Stimulated activated CD4-positive, alpha-beta T cell treated with anti-CD3 and anti-CD28 coated beads, TNF-alpha, amount 100 ng/mL, for 24 hours (primary cell): ENCODE results near the gene UPK3BL1.
"Not testable (repeated sequence)": the region's sequence is repeated elsewhere in the genome, so short reads cannot be mapped to it uniquely, and the experiment has no call there.

Source experiments
- DNase-seq, 3 experiments: peaks; one replicate each; pipeline ENCODE4 v3.0.0-alpha.2; 2020; ENCODE audit warnings: low read depth in 3 of 3

UPK3BL1 gene

DNA sequence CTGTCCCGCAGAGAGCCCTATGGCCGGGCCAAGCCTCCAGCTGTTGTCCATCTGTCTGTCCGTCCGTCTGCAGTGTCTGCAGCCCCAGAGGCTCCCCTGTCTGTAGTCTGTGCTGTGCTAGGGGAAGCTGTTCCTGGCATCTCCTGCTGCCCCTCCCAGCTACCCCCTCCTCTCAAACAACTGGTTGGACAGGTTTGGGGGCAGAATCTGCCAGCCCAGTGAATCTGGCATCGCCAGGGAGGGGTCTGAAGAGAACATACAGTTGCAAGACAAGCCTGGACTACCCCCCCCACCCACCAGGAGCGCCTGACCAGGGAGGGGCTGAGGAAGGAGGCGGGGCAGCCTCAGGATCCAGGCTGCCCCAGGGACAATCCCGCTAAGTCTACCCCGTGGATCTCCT is at the start of gene UPK3BL1:
Gene UPK3BL1 (minus strand): TSS at position 101 of the 400 bp plus-strand sequence. CDS start 50 bp downstream, at position 51.
- not testable (repeated sequence) for DNase-seq

DNA sequence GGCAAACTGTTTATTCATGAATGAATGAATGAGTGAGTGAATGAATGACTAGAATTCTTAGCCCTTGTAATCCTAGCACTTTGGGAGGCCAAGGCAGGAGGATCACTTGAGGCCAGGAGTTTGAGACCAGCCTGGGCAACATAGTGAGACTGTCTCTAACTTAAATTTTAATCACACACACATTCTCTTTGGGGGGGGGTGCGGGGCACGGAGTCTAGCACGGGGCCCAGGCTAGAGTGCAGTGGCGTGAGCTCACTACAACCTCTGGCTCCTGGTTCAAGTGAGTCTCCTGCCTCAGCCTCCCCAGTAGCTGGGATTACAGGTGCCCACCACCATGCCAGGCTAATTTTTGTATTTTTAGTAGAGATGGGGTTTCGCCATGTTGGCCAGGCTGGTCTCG is 48.0 kb upstream of the UPK3BL1 start:
- DNase-seq: not testable (repeated sequence)

DNA sequence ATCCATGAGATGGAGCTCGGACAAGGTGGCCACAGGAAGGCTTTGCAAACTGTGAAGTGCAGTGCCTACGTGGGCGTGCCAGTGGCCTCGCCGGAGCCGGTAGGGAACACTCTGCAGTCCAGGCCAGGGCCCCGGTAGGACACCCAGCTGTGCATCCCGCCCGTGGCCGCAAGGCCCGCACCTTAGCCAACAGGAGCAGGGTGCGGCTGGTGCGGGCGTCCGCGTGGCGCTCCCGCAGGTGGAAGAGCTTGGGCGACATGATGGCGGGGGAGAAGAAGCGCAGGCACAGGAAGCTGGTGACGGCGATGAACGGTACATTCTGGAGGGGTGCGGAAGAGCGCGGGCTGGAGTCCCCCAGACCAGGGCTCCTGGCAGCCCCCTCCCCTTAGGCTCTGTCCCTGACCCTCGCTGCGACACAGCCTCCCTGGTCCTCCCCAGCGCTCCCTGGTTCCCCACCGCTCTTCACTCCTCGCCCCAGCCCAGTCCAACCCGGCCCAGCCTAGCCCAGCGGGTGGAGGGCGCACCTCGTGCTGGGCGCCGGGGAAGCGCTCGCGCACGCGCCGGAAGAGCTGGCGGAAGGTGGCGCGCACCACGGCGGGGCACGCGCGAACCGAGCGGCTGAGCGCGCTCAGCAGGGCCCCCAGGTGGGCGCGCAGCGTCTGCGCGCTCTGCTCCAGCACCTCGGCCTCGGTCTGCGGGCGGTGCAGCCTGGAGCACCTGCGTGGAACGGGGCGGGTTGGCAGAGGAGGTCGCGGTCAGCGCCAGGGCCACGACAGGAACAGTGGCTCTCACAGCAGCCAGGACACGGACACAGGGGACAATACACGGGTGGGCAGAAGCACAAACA is 47.1 kb upstream of the UPK3BL1 start:
- DNase-seq: peak in 1 of 3 experiments; percentile 11

DNA sequence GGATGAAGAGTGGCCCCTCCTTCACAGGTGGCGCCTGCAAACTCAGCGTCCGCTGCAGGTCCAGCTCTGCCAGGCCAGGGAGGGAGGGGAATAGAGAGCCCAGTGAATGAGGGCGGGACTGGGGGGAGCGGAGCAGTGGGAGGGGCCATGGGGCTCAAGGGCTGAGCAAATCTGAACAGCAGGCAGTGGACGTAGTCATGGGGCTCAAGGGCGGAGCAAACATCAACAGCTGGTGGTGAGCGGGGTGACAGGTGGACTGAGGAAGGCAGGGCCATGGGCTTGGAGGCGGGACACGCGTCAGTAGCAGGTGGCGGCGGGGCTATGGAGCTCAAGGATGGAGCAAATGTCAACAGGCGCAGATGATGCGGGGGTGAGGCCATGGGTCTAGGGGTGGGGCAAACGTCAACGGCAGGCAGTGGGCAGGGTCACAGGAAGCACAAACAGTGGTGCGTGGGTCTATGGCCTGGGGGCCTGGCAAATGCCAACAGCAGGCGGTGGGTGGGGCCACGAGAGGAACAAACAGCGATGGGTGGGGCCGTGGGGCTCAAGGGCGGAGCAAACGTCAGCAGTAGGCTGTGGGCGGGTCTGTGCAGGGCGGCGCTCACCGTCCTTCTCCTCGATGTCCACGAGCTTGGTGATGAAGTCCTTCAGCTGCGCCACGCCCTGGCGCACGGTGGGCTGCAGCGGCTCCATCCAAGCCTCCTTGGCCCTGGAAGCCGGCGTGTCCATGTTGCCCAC is 45.9 kb upstream of the UPK3BL1 start:
- not testable (repeated sequence) for DNase-seq

GRCh38 chr7:102682560-102682959 is 40.0 kb upstream of the UPK3BL1 start:
- not testable (repeated sequence) for DNase-seq

- not testable (repeated sequence) for DNase-seq
These were observed 38.2 kb upstream of the UPK3BL1 start for GRCh38 chr7:102680780-102681179.

GRCh38 chr7:102675545-102675944 is 33.0 kb upstream of the UPK3BL1 start:
- DNase-seq: not testable (repeated sequence)

GRCh38 chr7:102673447-102674067 is 31.0 kb upstream of the UPK3BL1 start:
- DNase-seq: not testable (repeated sequence)

GRCh38 chr7:102671956-102672307 is 29.3 kb upstream of the UPK3BL1 start:
- DNase-seq: not testable (repeated sequence)

DNA sequence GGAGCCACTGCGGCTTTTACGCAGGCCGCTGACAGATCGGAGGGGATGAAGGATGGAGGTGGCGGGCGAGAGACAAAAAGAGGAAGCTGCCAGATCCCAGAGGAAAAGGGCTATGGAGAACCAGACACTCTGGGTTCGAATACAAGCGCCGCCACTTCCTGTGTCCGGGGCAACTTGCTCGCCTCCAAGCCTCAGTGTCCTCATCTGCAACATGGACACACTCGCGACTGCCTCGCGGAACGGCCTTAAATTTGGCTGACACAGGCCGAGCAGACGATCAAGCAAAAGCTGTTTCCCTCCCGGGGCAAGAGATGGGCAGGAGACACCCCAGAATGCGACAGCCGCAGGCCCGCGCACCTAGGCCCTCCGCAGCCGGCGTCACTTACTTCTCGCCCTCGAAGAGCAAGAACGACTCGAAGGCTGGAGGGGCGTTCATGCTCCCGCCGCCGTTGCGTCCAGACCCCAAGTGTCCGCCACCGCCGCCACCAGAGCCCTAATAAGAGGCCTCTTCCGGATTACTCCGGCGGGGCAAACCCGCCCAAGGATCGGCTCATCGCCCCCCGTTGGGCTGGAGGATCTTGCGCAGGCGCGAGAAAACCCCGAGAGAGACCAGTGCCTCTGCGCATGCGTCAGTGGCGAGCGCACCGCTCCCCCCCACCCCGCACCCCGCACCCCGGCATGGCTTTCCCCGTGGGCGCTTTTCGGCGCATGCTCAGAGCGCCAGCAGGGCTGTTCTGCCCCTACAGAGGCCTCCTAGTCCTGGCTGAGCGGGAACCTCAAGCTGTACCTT is 28.8 kb upstream of the UPK3BL1 start, which contains the start of gene POLR2J2:
Gene POLR2J2 (minus strand): TSS at position 498 of the 790 bp plus-strand sequence. CDS start 62 bp downstream, at position 436.
- DNase-seq: not testable (repeated sequence)

DNA sequence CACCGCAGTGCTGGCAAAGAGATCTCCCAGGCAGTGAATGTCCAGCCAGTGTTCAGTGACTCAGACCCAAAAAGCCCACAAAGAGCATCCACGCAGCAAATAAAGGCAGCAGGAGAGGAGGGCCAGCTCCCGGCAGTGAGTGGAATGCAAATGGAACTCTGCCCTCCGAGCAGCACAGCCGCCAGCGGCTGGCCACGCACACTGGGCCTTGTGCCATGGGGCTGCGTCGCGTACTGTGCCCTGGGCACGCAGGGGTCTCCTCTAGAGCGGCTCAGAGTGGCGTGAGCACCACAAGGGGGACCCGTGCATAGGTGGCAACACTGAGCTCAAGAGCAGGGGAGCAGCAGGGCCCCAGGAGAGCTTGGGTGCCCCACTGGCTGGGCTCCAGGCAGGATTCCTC is 24.9 kb upstream of the UPK3BL1 start:
- DNase-seq: not testable (repeated sequence)

GRCh38 chr7:102666850-102667249 is 24.3 kb upstream of the UPK3BL1 start:
- not testable (repeated sequence) for DNase-seq

DNA sequence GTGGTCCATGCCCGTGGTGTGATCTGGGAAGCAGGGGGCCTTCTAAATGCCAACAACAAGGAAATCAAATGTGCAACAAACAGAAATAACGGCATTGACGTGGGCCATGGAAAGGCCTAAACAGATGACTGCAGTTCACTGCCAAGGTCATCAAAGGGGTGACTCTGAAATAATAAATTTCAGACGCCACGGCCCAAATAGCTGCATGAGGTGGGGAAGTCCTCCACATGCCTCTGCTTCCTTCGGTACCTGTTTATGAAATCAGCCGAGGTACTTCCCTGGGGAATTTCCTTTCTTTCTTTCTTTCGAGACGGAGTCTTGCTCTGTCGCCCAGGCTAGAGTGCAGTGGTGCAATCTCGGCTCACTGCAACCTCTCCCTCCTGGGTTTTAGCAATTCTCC is 22.2 kb upstream of the UPK3BL1 start:
- DNase-seq: not testable (repeated sequence)

DNA sequence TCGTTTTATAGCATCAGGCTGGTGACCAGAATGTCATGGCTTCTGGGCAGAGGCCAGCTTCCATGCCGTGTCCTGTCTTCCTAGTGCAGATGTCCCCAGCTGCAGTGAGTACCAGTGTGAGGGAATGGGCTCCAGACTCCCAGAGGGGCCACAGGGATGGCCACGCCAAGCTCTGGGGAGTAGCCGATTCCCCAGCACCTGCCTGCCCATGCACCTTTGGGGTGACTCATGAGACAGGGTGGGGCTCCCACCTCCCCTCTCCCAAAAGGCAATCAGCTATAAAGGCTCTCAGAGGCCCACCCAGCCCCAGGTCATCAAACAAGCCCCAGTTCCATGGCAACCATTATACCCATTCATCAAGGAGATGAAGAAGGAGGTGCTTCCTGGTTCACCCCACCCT is 7.3 kb upstream of the UPK3BL1 start, which contains the start of gene SPDYE2B:
Gene SPDYE2B (plus strand): TSS at position 396 of the 400 bp plus-strand sequence. CDS start 2,030 bp downstream, outside the sequence.
- DNase-seq: not testable (repeated sequence)

DNA sequence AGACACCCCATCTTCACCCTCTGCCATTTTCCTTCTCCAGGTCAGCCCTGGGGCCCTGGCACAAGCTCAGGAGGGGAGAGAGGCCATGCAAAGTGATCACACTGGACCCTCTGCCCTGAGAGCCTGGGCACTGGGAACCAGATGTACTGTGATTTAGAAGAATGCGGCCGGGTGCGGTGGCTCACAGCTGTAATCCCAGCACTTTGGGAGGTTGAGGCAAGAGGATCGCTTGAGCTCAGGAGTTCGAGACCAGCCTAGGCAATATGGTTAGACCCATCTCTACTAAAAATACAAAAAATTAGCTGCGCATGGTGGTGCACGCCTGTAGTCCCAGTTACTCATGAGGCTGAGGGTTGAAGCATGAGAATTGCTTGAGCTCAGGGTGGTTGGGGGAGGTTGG is 5.2 kb upstream of the UPK3BL1 start:
- DNase-seq: not testable (repeated sequence)

GRCh38 chr7:102643404-102643803 is 813 bp upstream of the UPK3BL1 start:
- DNase-seq: not testable (repeated sequence)

DNA sequence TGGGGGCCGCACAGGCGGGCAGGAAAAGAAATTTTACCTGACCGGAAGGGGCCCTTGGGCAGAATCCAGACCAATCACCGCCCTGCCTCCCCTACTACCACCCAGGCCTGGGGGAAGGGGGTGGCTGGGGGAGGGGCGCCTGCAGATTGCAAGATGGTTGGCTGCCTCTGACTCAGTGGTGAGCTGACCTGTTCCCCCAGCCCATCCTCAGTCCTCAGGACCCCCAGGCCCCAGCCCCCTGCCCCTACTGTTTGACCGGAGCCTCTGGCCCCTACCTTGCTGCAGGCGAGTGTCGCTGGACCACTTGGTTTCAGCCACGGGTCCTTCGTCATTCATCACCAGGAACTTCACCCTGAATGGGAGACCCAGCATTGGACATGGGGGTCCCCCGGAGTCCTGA is 3.7 kb downstream of the UPK3BL1 start:
- DNase-seq: not testable (repeated sequence)

GRCh38 chr7:102636956-102637355 is 5.6 kb downstream of the UPK3BL1 start:
- not testable (repeated sequence) for DNase-seq

GRCh38 chr7:102635354-102635753 is 7.2 kb downstream of the UPK3BL1 start:
- DNase-seq: not testable (repeated sequence)

DNA sequence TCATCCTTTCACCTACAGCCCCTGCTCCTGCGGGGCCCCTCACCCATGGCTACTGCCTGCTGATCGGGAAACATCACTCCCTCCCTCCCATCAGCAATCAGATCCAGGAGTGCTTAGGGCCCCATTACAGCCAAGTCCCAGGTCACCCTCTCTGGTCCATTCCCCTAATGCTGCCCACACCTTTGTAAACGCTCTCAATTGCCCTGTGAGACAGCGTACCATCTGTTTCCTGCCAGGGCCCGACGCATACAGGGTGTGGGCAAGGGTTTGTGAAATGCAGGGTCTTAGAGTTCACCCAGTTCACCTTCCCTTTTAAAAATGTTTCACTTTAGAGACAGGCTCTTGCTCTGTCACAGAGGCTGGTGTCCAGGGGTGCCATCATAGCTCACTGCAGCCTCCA is 8.3 kb downstream of the UPK3BL1 start:
- not testable (repeated sequence) for DNase-seq

- not testable (repeated sequence) for DNase-seq
These were observed 12.0 kb downstream of the UPK3BL1 start for GRCh38 chr7:102630622-102631021.
